NCI-H1092 treated with DMSO at 0.1 percent for 48 hours (cell line): Measurements from ENCODE around the gene DUSP2.

Source experiments
- DNase-seq: peaks from one replicate; lab custom pipeline; 2025; lab: John Stamatoyannopoulos, UW

Gene DUSP2

DNA sequence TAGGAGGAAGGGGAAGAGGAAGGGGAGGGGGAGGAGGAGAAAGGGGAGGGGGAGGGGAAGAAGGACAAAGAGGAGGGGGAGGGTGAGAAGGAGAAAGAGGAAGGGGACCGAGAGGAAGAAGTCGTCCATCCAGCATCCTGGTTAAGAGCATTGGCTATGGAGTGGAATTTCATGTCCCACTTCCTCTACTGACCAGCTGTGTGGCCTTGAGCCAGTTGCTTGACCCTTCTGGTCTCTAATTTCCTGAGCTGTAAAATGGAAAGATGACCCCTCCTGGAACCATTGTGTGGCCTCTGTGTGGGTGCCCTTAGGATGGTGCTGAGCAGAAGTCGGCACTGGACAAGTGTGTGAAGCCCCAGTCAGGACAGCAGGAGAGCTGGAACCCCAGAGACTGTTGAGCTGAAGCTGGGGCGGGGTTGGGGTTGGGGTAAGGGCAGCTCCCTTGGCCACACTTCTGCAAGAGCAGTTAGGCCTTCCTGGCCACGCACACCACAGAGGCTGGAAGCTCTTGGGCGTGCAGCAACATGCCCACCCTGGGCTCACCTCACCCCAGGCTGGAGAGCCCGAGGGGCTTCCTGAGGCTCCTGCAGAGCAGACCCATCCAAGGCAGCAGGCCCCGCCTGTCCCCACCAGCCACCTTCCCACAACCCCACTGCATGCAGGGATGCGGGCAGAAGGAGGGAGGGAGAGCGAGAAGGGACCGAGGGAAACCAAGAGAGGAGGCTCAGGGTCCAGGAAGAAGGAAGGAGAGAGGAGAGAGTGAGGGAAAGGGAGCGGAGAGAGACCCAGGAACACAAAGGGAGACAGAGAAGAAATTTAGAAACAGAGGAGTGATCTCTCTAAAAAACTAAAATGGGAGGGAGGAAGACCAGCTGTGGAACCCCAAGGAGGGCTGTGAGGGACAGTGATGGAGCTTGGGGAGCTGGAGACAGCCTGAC is 45.1 kb downstream of the DUSP2 start:
- DNase-seq = no peak

DNA sequence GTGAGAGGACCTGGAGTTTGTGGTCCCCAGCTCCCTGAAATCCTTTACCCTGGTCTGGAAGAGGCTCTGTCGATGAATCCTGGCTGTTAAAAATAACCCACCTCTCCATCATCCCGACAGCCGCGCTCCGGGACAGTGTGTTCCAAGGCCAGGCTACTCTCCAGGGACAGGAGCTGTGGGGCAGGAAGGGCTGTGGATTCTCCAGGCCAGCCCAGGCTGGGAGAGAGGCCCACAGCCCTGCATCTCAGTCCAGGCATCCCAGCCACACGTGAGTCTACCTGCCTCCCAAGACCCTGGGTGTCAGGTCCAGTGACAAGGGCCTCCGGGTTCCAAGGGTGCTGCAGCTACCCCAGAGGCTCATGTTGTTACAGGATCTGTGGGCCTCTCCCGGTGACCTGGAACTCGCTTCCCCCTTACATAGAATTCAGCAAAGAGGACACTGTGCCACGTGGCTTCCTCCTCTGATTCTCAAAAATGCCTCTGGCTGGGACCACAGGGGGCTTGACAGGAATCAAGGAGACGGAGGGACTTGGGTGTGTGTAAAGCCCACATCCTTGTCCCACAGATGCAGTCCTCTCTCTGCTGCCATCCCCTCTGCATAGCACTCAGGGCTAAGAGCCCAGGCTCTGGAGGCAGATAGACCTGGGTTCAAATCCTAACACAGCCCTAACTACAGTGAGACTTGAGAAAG is 46.2 kb downstream of the DUSP2 start:
- no peak for DNase-seq

DNA sequence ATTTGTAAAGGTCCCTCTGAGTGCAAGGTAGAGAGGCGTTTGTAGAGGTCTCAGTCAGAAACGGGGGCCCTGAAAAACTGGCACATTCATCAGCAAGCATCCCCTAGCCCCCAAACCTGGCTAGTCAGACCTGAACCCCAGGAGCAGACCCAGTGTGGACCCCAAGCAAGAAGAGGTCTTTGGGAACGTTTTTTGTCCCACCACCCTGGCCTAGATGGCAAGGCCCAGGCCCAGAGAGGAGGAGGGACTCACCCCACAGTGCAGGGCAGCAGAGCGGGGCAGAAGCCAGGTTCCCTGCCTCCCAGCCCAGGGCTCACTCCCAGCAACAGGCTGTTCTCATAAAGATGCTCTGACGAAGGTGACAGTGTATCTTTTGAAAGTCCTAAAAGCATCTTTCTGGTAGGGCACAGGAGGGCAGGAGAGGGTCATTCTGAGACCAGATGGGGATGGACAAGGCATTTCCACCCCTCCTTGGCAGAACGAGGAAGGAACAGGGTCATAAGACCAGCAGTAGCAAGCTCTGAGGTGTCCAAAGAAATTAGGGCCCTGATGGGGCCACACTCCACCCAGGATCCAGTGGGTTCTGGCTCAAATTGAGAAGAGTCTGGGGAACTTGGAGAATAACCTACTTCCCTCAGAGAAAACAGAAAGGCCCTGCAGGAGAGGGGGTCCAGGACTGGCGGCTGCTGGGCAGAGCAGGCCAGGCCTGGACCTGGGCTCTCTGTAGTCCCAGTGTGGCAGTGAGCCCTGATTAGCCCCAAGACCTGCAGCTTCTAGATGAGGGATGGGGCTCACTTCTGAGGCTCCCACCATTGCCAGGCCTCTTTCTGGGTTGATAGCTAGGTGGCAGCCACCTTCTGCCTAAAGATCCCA is 47.1 kb downstream of the DUSP2 start:
- no peak for DNase-seq

DNA sequence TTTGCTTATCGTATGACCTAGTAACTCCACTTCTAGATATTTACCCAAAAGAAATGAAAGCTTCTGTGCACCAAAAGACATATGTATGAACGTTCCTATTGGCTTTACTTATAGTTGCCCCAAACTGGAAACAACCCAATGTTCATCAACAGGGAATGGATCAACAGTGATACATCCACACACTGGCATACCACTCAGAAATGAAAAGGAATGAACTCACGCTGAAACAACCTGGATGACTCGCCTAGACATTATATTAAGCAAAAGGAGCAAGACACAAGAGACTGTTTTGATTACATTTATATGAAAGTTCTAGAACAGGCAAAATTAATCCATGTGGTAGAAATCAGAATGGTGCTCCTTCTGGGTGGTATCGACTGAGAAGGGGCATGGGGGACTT is 47.8 kb downstream of the DUSP2 start:
- no peak for DNase-seq

DNA sequence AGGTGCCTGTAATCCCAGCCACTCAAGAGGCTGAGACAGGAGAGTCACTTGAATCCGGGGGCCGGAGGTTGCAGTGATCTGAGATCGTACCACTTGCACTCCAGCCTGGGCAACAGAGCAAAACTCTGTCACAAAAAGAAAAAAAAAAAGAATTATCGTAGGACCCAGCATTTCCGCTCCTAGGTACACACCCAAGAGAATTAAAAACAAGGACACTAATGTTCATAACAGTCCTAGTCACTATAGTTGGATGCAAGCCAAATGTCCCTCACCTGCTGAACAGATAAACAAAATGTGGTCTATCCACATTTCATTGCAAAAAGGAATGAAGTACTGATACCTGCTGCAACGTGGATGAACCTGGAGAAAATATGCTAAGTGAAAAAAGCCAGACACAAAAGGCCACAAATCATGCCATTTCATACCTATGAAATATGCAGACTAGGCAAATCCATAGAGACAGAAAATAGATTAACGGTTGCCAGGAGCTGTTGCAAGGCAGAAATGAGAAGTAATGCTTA is 50.1 kb downstream of the DUSP2 start:
- DNase-seq = peak; percentile 4

DNA sequence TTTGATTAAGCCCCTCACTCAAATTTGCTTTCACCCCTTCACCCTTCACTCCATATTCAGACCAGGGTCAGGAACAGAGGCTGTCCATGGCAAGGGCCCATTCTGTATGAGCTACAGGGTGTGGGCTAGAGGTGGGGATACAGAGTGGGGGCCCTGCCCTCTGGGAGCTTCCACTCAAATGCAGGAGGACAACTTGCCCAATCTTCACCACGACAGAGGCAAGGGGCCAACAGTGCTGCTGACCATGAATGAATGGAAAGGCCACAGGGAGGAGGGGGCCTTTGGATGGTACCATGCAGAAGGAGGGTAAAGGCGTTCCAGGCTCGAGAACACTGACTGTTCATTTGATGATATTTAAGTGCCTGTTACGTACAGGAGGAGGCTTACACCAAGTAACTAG is 51.7 kb downstream of the DUSP2 start:
- no peak for DNase-seq
